ENCODE measurements around the gene SNIP1.
"Not testable (repeated sequence)": the region's sequence is repeated elsewhere in the genome, so short reads cannot be mapped to it uniquely, and the experiment has no call there.

Gene SNIP1

DNA sequence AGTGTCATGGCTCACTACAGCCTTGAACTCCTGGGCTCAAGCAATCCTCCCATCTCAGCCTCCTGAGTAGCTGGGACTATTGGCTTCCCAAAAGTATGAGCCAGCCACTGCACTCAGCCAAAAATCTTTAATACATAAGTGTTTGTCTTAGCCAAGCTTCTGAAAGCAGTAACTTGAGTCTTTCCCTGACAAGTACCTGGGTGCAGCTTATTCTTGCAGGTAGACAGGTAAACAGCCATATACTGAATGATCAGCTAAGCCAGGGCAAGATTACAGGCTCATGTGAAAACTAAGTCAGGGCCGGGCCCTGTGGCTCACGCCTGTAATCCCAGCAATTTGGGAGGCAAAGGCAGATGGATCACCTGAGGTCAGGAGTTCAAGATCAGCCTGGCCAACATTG is 47.4 kb downstream of the SNIP1 start:
- no peak for DNase-seq

DNA sequence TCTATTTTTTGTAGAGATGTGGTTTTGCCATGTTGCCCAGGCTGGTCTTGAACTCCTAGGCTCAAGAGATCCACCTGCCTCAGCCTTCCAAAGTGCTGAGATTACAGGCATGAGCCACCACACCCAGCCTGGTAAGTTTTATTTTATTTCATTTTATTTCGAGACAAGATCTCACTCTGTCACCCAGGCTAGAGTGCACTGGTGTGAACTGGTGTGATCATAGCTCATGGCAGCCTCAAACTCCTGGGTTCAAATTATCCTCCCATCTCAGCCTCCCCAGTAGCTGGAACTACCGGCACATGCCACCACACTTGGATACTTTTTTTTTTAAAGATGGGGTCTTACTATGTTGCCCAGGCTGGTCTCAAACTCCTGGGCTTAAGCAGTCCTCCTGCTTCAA is 51.3 kb downstream of the SNIP1 start:
- DNase-seq, result not testable (repeated sequence)

DNA sequence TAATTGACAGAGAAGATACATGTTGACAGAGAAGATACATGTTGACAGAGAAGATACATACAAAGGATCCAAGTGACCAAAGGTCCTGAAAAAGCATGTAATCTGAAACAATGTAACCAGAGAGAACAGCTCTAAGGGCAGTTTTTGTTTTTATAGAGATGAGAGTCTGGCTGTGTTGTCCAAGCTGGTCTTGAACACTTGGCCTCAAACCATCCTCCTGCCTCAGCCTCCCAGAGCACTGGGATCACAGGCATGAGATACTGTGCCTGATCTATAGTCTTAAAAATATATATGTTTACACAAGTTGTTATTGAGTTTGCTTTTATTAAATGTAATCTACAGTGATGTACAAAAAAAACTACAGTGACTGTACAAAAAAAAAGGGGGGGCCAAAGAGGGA is 52.0 kb downstream of the SNIP1 start:
- no peak for DNase-seq

DNA sequence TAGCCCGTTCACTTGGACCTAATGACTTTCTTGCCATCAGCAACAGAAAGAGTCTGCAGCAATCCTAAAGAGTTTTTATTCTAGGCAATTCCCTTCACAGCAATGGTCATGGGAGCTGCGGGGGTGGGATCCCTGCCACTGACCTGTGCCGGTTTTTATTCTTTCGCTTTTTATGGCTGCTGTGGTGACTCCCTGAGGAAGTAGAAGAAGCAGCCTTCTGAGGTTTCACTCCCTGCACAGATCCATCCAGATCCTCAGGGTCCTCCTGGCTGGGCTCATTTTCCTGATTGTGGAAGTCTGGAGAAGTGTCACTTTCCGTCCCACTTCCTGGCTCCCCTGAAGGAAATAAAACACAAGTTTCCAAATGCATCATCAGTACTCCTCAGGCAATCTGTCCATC is 52.4 kb downstream of the SNIP1 start:
- DNase-seq, result no peak

DNA sequence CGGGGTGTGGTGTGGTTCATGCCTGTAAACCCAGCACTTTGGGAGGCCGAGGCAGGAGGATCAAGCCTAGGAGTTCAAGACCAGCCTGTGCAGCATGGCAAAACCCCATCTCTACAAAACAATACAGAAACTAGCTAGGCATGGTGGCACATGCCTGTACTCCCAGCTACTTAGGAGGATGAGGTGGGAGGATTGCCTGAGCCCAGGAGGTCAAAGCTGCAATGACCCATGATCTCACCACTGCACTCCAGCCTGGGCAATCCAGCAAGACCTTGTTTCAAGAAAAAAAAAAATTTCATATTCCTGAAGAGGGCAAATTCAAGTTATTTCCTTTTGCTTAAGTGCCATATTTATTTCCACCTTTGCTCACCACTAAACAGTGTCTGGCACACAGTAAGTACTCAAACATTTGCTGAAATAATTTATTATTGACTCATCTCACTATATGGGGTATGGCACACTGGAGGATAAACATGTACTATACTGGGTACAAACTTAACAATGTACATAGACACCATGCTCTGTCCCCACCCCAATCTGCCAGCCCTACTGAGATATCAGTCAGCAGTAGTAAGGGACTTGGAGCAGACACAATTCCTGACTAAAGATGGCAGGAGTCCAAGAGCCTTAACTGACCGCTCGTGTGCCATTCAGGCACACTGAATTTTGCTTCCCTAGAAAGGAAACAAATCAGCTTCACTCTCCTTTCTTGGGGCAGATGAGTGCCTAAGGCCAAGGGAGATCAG is 55.0 kb downstream of the SNIP1 start:
- no peak for DNase-seq

DNA sequence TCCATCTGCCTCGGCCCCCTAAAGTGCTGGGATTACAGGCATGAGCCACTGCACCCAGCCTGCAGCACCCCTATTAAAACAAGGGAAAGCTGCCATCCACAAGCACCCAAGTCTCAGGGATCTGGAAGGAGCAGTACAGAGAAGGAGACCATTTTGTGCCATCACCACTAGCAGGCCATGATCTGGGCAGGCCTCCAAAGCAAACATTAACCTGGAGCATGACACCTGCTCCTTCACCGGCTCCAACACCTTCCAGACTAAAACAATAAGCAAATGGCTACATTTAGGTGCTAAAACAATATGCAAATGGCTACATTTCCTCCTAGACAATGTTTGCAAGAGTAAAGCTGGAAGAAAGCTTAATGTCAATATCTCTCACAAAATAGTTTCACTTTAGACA is 56.3 kb downstream of the SNIP1 start:
- DNase-seq, result no peak

DNA sequence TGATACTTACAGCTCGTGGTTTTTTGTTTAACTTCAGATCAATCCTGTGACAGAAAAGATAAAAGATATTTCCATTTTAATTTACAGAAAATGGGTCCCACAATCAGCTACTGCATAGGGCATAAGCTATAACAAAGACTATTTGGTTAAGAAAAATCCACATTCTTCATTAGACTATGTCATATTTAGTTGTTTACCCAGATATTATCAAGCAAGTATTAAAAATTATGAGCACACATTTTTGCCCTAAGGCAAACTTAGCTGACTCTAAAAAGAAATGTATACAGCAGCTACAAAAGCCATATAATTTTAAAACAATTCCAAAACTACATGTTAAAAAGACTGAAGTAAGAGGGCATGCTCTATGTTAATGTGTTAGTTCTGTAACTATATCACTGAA is 58.2 kb downstream of the SNIP1 start:
- no peak for DNase-seq

DNA sequence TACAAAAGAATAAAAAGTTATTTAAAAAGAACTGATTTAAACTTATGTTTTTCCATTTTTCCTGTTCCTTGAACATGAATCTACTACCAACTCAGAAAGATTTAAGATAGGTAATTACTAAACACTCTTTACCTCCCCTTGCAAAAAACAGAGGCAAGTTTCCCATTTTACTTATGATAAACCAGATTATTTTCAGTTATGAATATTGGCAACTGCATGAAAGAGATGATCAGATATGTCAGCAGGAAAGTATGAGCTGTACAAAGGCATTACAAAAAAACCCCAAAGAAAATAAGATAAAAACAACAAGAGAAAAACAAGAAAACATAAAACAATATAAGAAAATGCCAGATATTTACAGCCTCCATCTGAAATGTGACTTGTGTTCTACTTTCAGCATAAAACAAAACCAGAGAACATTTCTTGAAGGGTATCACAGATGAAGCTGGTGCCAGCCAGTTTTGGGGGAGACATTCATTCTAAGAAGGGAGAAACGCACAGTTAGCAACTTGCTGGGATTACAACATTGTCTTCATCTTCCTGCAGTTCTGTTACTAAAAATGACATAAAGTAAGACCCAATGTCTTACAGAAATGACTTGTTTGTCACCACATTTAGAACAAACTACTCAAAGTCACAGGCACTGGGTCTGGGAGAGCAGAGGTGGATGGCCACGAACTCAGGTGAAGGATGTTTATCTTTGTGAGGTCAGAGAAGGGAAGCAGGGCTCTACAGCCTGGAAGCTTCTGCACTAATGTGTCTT is 60.6 kb downstream of the SNIP1 start:
- no peak for DNase-seq

DNA sequence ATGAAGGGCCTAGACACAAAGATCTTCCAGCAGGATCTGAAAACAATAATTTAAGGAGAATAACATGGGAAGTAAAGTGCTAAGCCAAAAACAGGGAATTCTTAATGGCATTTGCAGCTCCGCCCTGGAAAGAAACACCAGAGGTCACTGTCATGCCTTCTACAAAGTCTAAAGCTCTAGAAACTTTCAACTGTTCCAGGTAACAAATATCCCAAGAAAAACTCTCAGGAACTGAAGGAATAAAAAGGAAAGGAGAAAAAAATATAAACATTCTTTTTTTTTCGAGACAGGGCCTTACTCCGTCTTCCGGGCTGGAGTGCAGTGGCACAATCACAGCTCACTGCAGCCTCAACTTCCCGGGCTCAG is 66.5 kb downstream of the SNIP1 start:
- no peak for DNase-seq

DNA sequence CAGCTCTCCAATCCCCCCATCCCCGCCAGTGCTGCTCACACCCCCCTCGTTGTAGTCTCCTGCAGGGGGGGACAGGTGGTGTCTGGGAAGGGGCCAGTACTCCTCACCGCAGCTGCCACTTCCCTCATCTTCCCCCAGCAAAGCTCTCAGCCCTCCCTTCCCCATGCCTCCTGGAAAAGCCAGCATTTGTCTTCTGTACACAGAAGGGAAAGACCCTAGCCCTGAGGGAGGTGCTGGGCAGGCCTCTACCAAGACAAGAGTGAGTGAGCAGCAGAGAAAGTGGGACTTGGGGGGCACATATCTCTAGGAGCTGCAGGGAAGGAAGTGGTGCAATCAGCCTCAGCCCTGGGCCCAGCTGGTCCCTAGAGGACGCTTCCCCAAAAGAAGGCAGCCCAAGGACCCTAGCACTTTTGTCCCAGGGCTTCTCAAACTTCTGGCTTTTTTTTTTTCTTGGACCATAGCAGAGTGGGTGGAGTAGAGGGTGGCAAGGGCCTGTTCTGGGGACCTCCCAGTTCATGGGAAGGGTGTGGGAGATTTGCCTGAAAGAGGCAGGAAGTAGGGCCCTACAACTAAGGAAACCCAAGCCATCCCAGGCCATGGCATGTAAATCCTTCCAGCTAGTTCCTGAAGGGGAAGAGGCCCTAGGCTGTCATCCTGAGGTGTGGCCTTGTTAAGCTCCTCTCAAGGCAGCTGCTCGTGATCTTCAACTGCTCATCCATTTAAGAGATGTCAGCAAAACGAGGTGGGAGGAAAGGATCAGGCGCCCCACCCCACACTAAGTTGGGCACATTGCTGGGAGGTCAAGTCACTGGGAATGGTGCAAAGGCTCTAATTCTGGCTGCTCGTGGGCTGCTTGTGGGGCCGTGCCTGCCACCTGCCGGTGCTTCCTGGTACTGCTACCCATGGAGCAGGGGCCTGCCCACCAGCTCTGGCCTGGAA is 67.1 kb downstream of the SNIP1 start:
- DNase-seq, result peak; percentile 87

DNA sequence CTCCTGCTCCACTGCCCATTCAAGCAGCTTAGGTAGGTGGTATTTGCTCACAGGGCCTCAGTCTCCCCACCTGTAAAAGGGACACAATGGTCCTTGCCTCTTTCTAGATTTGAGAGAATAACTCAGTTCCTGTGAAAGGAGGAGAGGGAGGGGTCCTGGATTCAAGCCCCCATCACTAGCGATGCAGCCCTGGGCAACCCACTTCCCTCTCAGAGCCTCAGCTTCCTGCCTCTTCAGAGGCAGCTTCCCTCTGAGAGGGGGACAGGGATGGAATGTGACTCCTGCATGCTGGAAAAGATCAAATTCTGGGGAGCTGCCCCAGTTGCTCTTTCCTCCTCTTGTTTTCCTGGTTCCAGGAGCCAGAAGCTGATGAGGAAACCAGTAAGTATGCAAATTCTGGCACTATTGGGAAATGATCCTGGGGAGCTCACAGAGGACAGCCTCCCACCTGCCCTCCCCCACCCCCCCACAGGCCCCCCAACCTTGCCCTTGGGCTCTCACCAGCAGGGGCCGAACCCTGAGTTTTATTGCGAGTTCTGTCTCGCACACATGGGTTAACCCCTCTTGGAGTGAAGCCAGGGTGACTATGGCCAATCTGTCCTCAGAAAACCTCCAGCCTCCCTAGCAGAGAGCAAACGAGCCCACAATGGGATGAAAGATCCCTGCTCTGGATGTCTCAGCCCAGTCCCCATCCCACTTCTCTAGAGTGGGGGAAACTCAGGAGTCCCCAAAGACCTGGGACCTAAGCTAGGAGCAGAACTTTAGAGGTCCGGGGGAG is 68.0 kb downstream of the SNIP1 start:
- DNase-seq, result peak; percentile 65

Measured in suppressor macrophage treated with lipopolysaccharide for 4 hours (primary cell).